Progenitor cell of endocrine pancreas (in vitro differentiated cells): Measurements from ENCODE around the gene FOXA3. TPM values are rescaled to one million over a fixed set of nuclear protein-coding genes. Genes with fewer than 3 reads are reported as not detected.
A peak's percentile ranks its signal among the peaks of the same experiment; 100 is the strongest.

Experiments used
- DNase-seq: peaks from one replicate; pipeline ENCODE4 v3.0.0; 2021; ENCODE audit warnings: low spot score; ENCODE audit not compliant: unreplicated experiment
- H3K27ac Mint-ChIP-seq: 2 replicates; pipeline ENCODE4 v1.8.0; 2021; ENCODE audit warnings: mild to moderate bottlenecking, moderate library complexity, mixed read lengths
- H3K27me3 Mint-ChIP-seq: 2 replicates; pipeline ENCODE4 v1.8.0; 2021; ENCODE audit warnings: mixed read lengths
- H3K36me3 Mint-ChIP-seq: 2 replicates; pipeline ENCODE4 v1.8.0; 2022; ENCODE audit warnings: mixed read lengths; ENCODE audit not compliant: insufficient read depth
- H3K4me1 Mint-ChIP-seq: 2 replicates; pipeline ENCODE4 v1.8.0; 2021; ENCODE audit warnings: low read depth, mixed read lengths
- H3K4me3 Mint-ChIP-seq: 2 replicates; pipeline ENCODE4 v1.8.0; 2021; ENCODE audit warnings: low read depth, mild to moderate bottlenecking, moderate library complexity, mixed read lengths
- H3K9me3 Mint-ChIP-seq: 2 replicates; pipeline ENCODE4 v1.8.0; 2021; ENCODE audit warnings: low read depth, mixed read lengths
- CTCF ChIP-seq: fragments of 200-600 bp; sonication (generic); IDR thresholded peaks from one replicate; pipeline ENCODE4 v1.5.0; 2021; ENCODE audit warnings: antibody characterized with exemption, mild to moderate bottlenecking; ENCODE audit not compliant: unreplicated experiment
- total RNA-seq: library from RNA; stranded (reverse); gene quantifications from 2 replicates; pipeline ENCODE4 v1.2.1, GENCODE V29; 2021

FOXA3 gene
- total RNA-seq, 1 donor from 2014 or later = 23.5 TPM

- no peak for DNase-seq
- Mint-ChIP-seq H3K4me1 (peaks cover 2% of the 10 kb centered on the region), H3K27ac (no peak overlapping the region), H3K9me3 (no peaks in the 10 kb centered on the region), H3K27me3 (peaks cover 18% of the 10 kb centered on the region), H3K4me3 (no peak overlapping the region), H3K36me3 (no peaks in the 10 kb centered on the region)
- TF ChIP-seq CTCF = no peak
Measured at GRCh38 chr19:45920458-45920857, 56.3 kb downstream of the FOXA3 start.

GRCh38 chr19:45922281-45922680 is 58.2 kb downstream of the FOXA3 start:
- TF ChIP-seq CTCF = peak; percentile 30
- Mint-ChIP-seq H3K36me3 (no peaks in the 10 kb centered on the region), H3K9me3 (no peaks in the 10 kb centered on the region), H3K27me3 (peaks cover 14% of the 10 kb centered on the region), H3K4me3 (no peak overlapping the region), H3K27ac (no peak overlapping the region), H3K4me1 (peaks cover 2% of the 10 kb centered on the region)
- no peak for DNase-seq

Other genes with a start within 250 kb of the FOXA3 start
- gene EML2, start 224.9 kb upstream of the FOXA3 start, total RNA-seq = 28.6 and 29.8 TPM in 2 replicates
- gene GIPR, start 196.1 kb upstream of the FOXA3 start, total RNA-seq = 26.4 and 27.2 TPM in 2 replicates
- gene SNRPD2, start 172.4 kb upstream of the FOXA3 start, total RNA-seq = 401 and 414 TPM in 2 replicates
- gene QPCTL, start 171.7 kb upstream of the FOXA3 start, total RNA-seq = 9.0 and 10.8 TPM in 2 replicates
- gene FBXO46, start 133.4 kb upstream of the FOXA3 start, total RNA-seq = 41.6 and 44.7 TPM in 2 replicates
- gene MEIOSIN, start 130.9 kb upstream of the FOXA3 start, total RNA-seq = not detected in 2 replicates
- 36.9 and 42.3 TPM in 2 replicates for gene SIX5, start 95.1 kb upstream of the FOXA3 start, total RNA-seq
- gene DMPK, start 81.8 kb upstream of the FOXA3 start, total RNA-seq = 117 and 122 TPM in 2 replicates
- 99.4 and 108 TPM in 2 replicates for gene DMWD, start 71.5 kb upstream of the FOXA3 start, total RNA-seq
- gene RSPH6A, start 49.0 kb upstream of the FOXA3 start, total RNA-seq = 0.42 and 0.48 TPM in 2 replicates
- 112 and 114 TPM in 2 replicates for gene SYMPK, start 1.2 kb upstream of the FOXA3 start, total RNA-seq
- gene IRF2BP1, start 21.8 kb downstream of the FOXA3 start, total RNA-seq = 30.4 and 35.0 TPM in 2 replicates
- gene MYPOP, start 38.3 kb downstream of the FOXA3 start, total RNA-seq = 11.1 and 11.8 TPM in 2 replicates
- gene NANOS2, start 50.5 kb downstream of the FOXA3 start, total RNA-seq = not detected in 2 replicates
- gene NOVA2, start 109.5 kb downstream of the FOXA3 start, total RNA-seq = 0.44 and 0.53 TPM in 2 replicates
- 22.2 and 23.2 TPM in 2 replicates for gene CCDC61, start 131.1 kb downstream of the FOXA3 start, total RNA-seq
- gene PGLYRP1, start 158.7 kb downstream of the FOXA3 start, total RNA-seq = not detected in 2 replicates
- gene IGFL4, start 176.7 kb downstream of the FOXA3 start, total RNA-seq = 0.84 and 1.2 TPM in 2 replicates